Measurements from ENCODE around the gene BOC. TPM values are rescaled to one million over a fixed set of nuclear protein-coding genes. Genes with fewer than 3 reads are reported as not detected.

The BOC gene
- total and polyA plus RNA-seq, 2 of the 13 experiments (the other 11 are each of a cell fraction or from before 2014, with no cell fraction given) = 0.04 TPM; not detected in 1

- TF ChIP-seq, protein P1, sequence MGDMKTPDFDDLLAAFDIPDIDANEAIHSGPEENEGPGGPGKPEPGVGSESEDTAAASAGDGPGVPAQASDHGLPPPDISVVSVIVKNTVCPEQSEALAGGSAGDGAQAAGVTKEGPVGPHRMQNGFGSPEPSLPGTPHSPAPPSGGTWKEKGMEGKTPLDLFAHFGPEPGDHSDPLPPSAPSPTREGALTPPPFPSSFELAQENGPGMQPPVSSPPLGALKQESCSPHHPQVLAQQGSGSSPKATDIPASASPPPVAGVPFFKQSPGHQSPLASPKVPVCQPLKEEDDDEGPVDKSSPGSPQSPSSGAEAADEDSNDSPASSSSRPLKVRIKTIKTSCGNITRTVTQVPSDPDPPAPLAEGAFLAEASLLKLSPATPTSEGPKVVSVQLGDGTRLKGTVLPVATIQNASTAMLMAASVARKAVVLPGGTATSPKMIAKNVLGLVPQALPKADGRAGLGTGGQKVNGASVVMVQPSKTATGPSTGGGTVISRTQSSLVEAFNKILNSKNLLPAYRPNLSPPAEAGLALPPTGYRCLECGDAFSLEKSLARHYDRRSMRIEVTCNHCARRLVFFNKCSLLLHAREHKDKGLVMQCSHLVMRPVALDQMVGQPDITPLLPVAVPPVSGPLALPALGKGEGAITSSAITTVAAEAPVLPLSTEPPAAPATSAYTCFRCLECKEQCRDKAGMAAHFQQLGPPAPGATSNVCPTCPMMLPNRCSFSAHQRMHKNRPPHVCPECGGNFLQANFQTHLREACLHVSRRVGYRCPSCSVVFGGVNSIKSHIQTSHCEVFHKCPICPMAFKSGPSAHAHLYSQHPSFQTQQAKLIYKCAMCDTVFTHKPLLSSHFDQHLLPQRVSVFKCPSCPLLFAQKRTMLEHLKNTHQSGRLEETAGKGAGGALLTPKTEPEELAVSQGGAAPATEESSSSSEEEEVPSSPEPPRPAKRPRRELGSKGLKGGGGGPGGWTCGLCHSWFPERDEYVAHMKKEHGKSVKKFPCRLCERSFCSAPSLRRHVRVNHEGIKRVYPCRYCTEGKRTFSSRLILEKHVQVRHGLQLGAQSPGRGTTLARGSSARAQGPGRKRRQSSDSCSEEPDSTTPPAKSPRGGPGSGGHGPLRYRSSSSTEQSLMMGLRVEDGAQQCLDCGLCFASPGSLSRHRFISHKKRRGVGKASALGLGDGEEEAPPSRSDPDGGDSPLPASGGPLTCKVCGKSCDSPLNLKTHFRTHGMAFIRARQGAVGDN (CRISPR knock-in tag; IDR thresholded peaks at IDR 0.05) = no peak
Observed at GRCh38 chr3:113205481-113205880, 5.9 kb upstream of the BOC start (continued).

GRCh38 chr3:113210604-113211329 lies 590 bp upstream of the BOC start:
- peak overlapping the region; percentile 59; the same call in 1 of the 2 replicates for H3K4me2 ChIP-seq (ENCODE audit: low read depth, low read length)
- no peaks in the 10 kb centered on the region for H3K36me3 ChIP-seq (replicated peaks in 1 of 2; ENCODE audit: control insufficient read depth in 1 of 2, insufficient read depth in 2 of 2, low read length in 2 of 2)
- FAIRE-seq (no peak), ATAC-seq (no peak), DNase-seq (ENCODE audit: low spot score) (no peak)
- H2AFZ ChIP-seq (ENCODE audit: low read length) = no peak overlapping the region
- no peaks in the 10 kb centered on the region for H3K9me3 ChIP-seq (ENCODE audit: low read length)
- H3K9ac ChIP-seq (ENCODE audit: insufficient read depth, low read depth, low read length) = no peak overlapping the region
- ChIA-PET POLR2A (no interaction called here), CTCF (ENCODE audit: low intra/inter-chr PET ratio, low total read pairs) (no interaction called here)
- no TSS peak for BruUV-seq (replicated peaks)
- H3K4me3 ChIP-seq (replicated peaks in 1 of 3; ENCODE audit: insufficient read depth in 1 of 3, low read depth in 2 of 3, low read length in 3 of 3) = no peak overlapping the region
- peaks cover 11 to 53% of the 10 kb centered on the region in 2 experiments for H3K27me3 ChIP-seq (ENCODE audit: control insufficient read depth in 1 of 2, insufficient read depth in 2 of 2, low read length in 2 of 2)
- H4K20me1 ChIP-seq (ENCODE audit: insufficient read depth, low read length) = no peaks in the 10 kb centered on the region
- no peak overlapping the region for H3K27ac ChIP-seq (ENCODE audit: extremely low read length, insufficient read depth, low read length)
- no peak for TF ChIP-seq FOXC1 (CRISPR knock-in tag; IDR thresholded peaks at IDR 0.05; ENCODE audit: borderline replicate concordance)
- 0 out of 2 replicates have a peak, but pooled peaks have one; percentile 17 for TF ChIP-seq EZH2 (conservative IDR thresholded peaks at IDR 0.05; ENCODE audit: low read depth, low read length)
- TF ChIP-seq, protein P2, sequence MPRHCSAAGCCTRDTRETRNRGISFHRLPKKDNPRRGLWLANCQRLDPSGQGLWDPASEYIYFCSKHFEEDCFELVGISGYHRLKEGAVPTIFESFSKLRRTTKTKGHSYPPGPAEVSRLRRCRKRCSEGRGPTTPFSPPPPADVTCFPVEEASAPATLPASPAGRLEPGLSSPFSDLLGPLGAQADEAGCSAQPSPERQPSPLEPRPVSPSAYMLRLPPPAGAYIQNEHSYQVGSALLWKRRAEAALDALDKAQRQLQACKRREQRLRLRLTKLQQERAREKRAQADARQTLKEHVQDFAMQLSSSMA (CRISPR knock-in tag; IDR thresholded peaks at IDR 0.05) = no peak
- no peak for TF ChIP-seq HOXA9 (CRISPR knock-in tag; IDR thresholded peaks at IDR 0.05; ENCODE audit: borderline replicate concordance)
- TF ChIP-seq ZFP91 (CRISPR knock-in tag; IDR thresholded peaks at IDR 0.05; ENCODE audit: borderline replicate concordance) = no peak
- TF ChIP-seq CCDC6 (CRISPR knock-in tag; IDR thresholded peaks at IDR 0.05) = no peak
- TF ChIP-seq MATR3 (CRISPR knock-in tag; IDR thresholded peaks at IDR 0.05) = no peak
- TF ChIP-seq POGZ (CRISPR knock-in tag; IDR thresholded peaks at IDR 0.05) = no peak
- in situ Hi-C loops (cut with HindIII; ENCODE audit: extremely low pct_ligation_motif_present, low pct_unique_long_range_greater_than_20kb) (no loop called here), intact Hi-C loops (cut with micrococcal nuclease; ENCODE audit: unreplicated experiment) (no loop called here)
- WGBS (ENCODE audit: low lambda C conversion rate) = 51% methylated on average over 11 of the region's 22 CpGs
- no peaks in the 10 kb centered on the region for H3K79me2 ChIP-seq (ENCODE audit: insufficient read depth, low read length)
- H3K4me1 ChIP-seq (ENCODE audit: insufficient read depth, low read length) = peaks cover 7% of the 10 kb centered on the region; the same call in 1 of the 2 replicates

Data from HepG2 (cell line).